Stimulated activated CD8-positive, alpha-beta memory T cell treated with anti-CD3 and anti-CD28 coated beads, Interleukin-2, amount 100 ng/mL, for 1 hour (primary cell): ENCODE data around the gene TBXA2R.
"Not testable (repeated sequence)": the region's sequence is repeated elsewhere in the genome, so short reads cannot be mapped to it uniquely, and the experiment has no call there.

Experiments used
- DNase-seq, 2 donors: peaks; one replicate each; pipeline ENCODE4 v3.0.0-alpha.2; 2020; ENCODE audit warnings: low read depth in 2 of 2

Gene TBXA2R

GRCh38 chr19:3605770-3606169, 905 bp downstream of the TBXA2R start:
- no peak for DNase-seq

- DNase-seq: no peak
Observed at GRCh38 chr19:3605361-3605760, 1.3 kb downstream of the TBXA2R start.

- no peak for DNase-seq
Observed at GRCh38 chr19:3604987-3605343, 1.7 kb downstream of the TBXA2R start.

- DNase-seq: no peak
Observed at GRCh38 chr19:3604227-3604986, 2.3 kb downstream of the TBXA2R start.

GRCh38 chr19:3603121-3603811, 3.4 kb downstream of the TBXA2R start:
- DNase-seq: no peak

GRCh38 chr19:3601021-3601420, 5.7 kb downstream of the TBXA2R start:
- no peak for DNase-seq

GRCh38 chr19:3599776-3600187, 6.9 kb downstream of the TBXA2R start:
- no peak for DNase-seq

- no peak for DNase-seq
Observed at GRCh38 chr19:3595521-3596061, 11.1 kb downstream of the TBXA2R start.

GRCh38 chr19:3593156-3593555, 13.5 kb downstream of the TBXA2R start:
- no peak for DNase-seq

- no peak for DNase-seq
Observed at GRCh38 chr19:3591876-3592613, 14.6 kb downstream of the TBXA2R start.

GRCh38 chr19:3590991-3591659, 15.6 kb downstream of the TBXA2R start:
- DNase-seq: no peak

GRCh38 chr19:3589949-3590348, 16.7 kb downstream of the TBXA2R start:
- no peak for DNase-seq

- no peak for DNase-seq
Observed at GRCh38 chr19:3589439-3589838, 17.2 kb downstream of the TBXA2R start.

- DNase-seq: no peak
Observed at GRCh38 chr19:3586707-3587346, 19.8 kb downstream of the TBXA2R start.

GRCh38 chr19:3586127-3586626, 20.5 kb downstream of the TBXA2R start:
- DNase-seq: no peak

- DNase-seq: no peak
Observed at GRCh38 chr19:3585301-3586126, 21.2 kb downstream of the TBXA2R start, which contains the start of gene GIPC3. TSS of gene GIPC3 (plus strand) at chr19:3585478. CDS start at chr19:3585598, 120 bp downstream.

GRCh38 chr19:3584036-3584802, 22.5 kb downstream of the TBXA2R start:
- not testable (repeated sequence) for DNase-seq

GRCh38 chr19:3581792-3582191, 24.9 kb downstream of the TBXA2R start:
- not testable (repeated sequence) for DNase-seq
